HG02885 (cell line): ENCODE measurements around the gene ASCL5.
A peak's percentile ranks its signal among the peaks of the same experiment; 100 is the strongest.
"Not testable (repeated sequence)": the region's sequence is repeated elsewhere in the genome, so short reads cannot be mapped to it uniquely, and the experiment has no call there.

Experiments used
- ATAC-seq: cut with Tn5 transposase; IDR thresholded peaks from one replicate; pipeline ENCODE4 v1.9.1; 2021; ENCODE audit warnings: mild to moderate bottlenecking; ENCODE audit not compliant: unreplicated experiment, poor library complexity

The ASCL5 gene

GRCh38 chr1:201126832-201127754 lies at the start of gene ASCL5:
Gene ASCL5 (minus strand): TSS chr1:201127184. CDS start chr1:201115372, 11,812 bp downstream.
- no peak for ATAC-seq

- ATAC-seq: no peak
Observed at GRCh38 chr1:201175820-201176500, 49.0 kb upstream of the ASCL5 start.

- no peak for ATAC-seq
Observed at GRCh38 chr1:201173736-201174135, 46.8 kb upstream of the ASCL5 start.

GRCh38 chr1:201172999-201173610 lies 46.1 kb upstream of the ASCL5 start:
- no peak for ATAC-seq

GRCh38 chr1:201172326-201172725 lies 45.3 kb upstream of the ASCL5 start:
- no peak for ATAC-seq

GRCh38 chr1:201171063-201172036 lies 44.4 kb upstream of the ASCL5 start:
- ATAC-seq: peak; percentile 58

- peak; percentile 97 for ATAC-seq
Observed at GRCh38 chr1:201170533-201171062, 43.6 kb upstream of the ASCL5 start.

- ATAC-seq: no peak
Observed at GRCh38 chr1:201169971-201170532, 43.1 kb upstream of the ASCL5 start.

GRCh38 chr1:201169203-201169602 lies 42.2 kb upstream of the ASCL5 start:
- no peak for ATAC-seq

GRCh38 chr1:201167041-201167991 lies 40.3 kb upstream of the ASCL5 start:
- ATAC-seq: no peak

GRCh38 chr1:201164645-201165044 lies 37.7 kb upstream of the ASCL5 start:
- ATAC-seq: no peak

GRCh38 chr1:201163707-201164106 lies 36.7 kb upstream of the ASCL5 start:
- ATAC-seq: no peak

GRCh38 chr1:201163036-201163435 lies 36.1 kb upstream of the ASCL5 start:
- ATAC-seq: not testable (repeated sequence)

- ATAC-seq: no peak
Observed at GRCh38 chr1:201157949-201158348, 31.0 kb upstream of the ASCL5 start.

GRCh38 chr1:201156819-201157218 lies 29.8 kb upstream of the ASCL5 start:
- ATAC-seq: no peak

GRCh38 chr1:201156346-201156745 lies 29.4 kb upstream of the ASCL5 start:
- no peak for ATAC-seq

GRCh38 chr1:201155354-201155753 lies 28.4 kb upstream of the ASCL5 start:
- no peak for ATAC-seq
